Hepatocyte (in vitro differentiated cells): Measurements from ENCODE around the gene ANGPTL8. TPM values are rescaled to one million over a fixed set of nuclear protein-coding genes. Genes with fewer than 3 reads are reported as not detected.

Source experiments
- DNase-seq: peaks from one replicate; pipeline ENCODE4 v3.0.0-alpha.2; 2016; ENCODE audit warnings: low spot score
- H2AFZ ChIP-seq: fragments of 200-600 bp; sonication (generic); 2 replicates; pipeline ENCODE4 v1.6.0; 2016; ENCODE audit warnings: antibody characterized with exemption, mild to moderate bottlenecking
- H3K27ac ChIP-seq: fragments of 200-600 bp; sonication (generic); 2 replicates; pipeline ENCODE4 v1.5.1; 2016; ENCODE audit warnings: mild to moderate bottlenecking
- H3K27me3 ChIP-seq: fragments of 200-600 bp; sonication (generic); 2 replicates; pipeline ENCODE4 v1.6.1; 2016
- H3K36me3 ChIP-seq: fragments of 200-600 bp; sonication (generic); replicated peaks from 2 replicates; pipeline ENCODE4 v1.5.1; 2016; ENCODE audit warnings: low read depth; ENCODE audit not compliant: insufficient read depth
- H3K4me1 ChIP-seq: fragments of 200-600 bp; sonication (generic); 2 replicates; pipeline ENCODE4 v1.5.1; 2016; ENCODE audit warnings: mild to moderate bottlenecking, moderate library complexity; ENCODE audit not compliant: insufficient read depth
- H3K4me2 ChIP-seq: fragments of 200-600 bp; sonication (generic); 2 replicates; pipeline ENCODE4 v1.6.0; 2016
- H3K4me3 ChIP-seq: fragments of 200-600 bp; sonication (generic); 2 replicates; pipeline ENCODE4 v1.5.1; 2016; ENCODE audit warnings: mild to moderate bottlenecking
- H3K79me2 ChIP-seq: fragments of 200-600 bp; sonication (generic); 2 replicates; pipeline ENCODE4 v1.6.0; 2017; ENCODE audit warnings: mild to moderate bottlenecking
- H3K9me2 ChIP-seq: fragments of 200-600 bp; sonication (generic); replicated peaks from 2 replicates; pipeline ENCODE4 v1.6.0; 2017; ENCODE audit warnings: mild to moderate bottlenecking; ENCODE audit not compliant: insufficient read depth
- H3K9me3 ChIP-seq: fragments of 200-600 bp; sonication (generic); 2 replicates; pipeline ENCODE4 v1.5.1; 2016; ENCODE audit warnings: low read depth, mild to moderate bottlenecking
- H4K20me1 ChIP-seq: fragments of 200-600 bp; sonication (generic); 2 replicates; pipeline ENCODE4 v1.6.0; 2016; ENCODE audit warnings: mild to moderate bottlenecking; ENCODE audit not compliant: insufficient read depth, poor library complexity, severe bottlenecking
- EZH2 ChIP-seq: fragments of 200-600 bp; sonication (generic); IDR thresholded peaks from 2 replicates; pipeline ENCODE4 v1.6.1; 2016; ENCODE audit warnings: antibody characterized with exemption, mild to moderate bottlenecking, borderline replicate concordance
- EZH2phosphoT487 ChIP-seq: fragments of 200-600 bp; sonication (generic); IDR thresholded peaks from one replicate; pipeline ENCODE4 v1.6.1; 2018; ENCODE audit warnings: antibody characterized with exemption, mild to moderate bottlenecking, low read depth, moderate library complexity; ENCODE audit not compliant: unreplicated experiment, severe bottlenecking
- WGBS: methylation state at CpG from one replicate; pipeline ENCODE4 v1.1.6; 2016; ENCODE audit warnings: low lambda C conversion rate; ENCODE audit errors: missing lambda C conversion rate; 5-methylcytosine and 5-hydroxymethylcytosine counted together
- polyA plus RNA-seq: library from polyadenylated mRNA; unstranded; fragments of >200 nt; fragmentation: Nextera tagmentation; extraction: Ambion mirVana; gene quantifications from 2 replicates; pipeline ENCODE4 v1.2.1, GENCODE V29; 2016
- total RNA-seq: library from RNA; depleted of rRNA; stranded (reverse); fragments of >200 nt; gene quantifications from 2 replicates; pipeline ENCODE4 v1.2.3, GENCODE V29; 2014
- TF ChIP-seq, protein P1 (sequence below): fragments of 200-600 bp; sonication (generic); IDR thresholded peaks from 2 replicates; pipeline ENCODE4 v1.5.1; 2016; ENCODE audit warnings: antibody characterized with exemption, mild to moderate bottlenecking; ENCODE audit not compliant: poor library complexity

The ANGPTL8 gene
- total and polyA plus RNA-seq, 2 experiments from 2014 or later, result 20.8 to 24.9 TPM

DNA sequence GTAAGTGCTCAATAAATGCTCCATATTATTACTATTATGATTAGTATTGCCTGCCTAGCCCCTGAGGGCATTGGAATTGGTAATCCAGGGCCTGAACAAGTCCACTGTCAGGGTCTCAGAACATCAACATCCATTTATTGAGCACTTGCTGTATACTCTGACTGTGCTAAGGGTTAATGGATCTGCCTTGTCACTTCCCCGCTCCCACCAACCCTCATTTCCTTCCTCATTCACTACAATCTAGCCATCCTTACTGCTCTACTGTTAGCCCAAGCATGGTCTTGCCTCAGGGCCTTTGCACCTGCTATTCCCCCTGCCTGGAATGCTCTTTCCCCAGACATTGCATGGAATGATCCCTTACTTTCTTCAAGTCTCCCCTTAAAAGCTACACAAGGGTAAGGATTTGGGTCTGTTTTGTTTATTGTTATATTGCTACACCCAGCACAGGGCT lies 12.7 kb upstream of the ANGPTL8 start:
- no peak overlapping the region for H3K27ac ChIP-seq
- no peak for DNase-seq
- no peaks in the 10 kb centered on the region for H3K27me3 ChIP-seq
- no peak overlapping the region for H3K4me3 ChIP-seq
- H3K36me3 ChIP-seq, result no peaks in the 10 kb centered on the region
- H3K4me1 ChIP-seq, result no peaks in the 10 kb centered on the region
- H3K9me3 ChIP-seq, result no peaks in the 10 kb centered on the region
- no peak overlapping the region for H3K4me2 ChIP-seq
- H4K20me1 ChIP-seq, result no peaks in the 10 kb centered on the region
- H3K79me2 ChIP-seq, result no peaks in the 10 kb centered on the region
- TF ChIP-seq EZH2phosphoT487 (no peak), EZH2 (no peak)
- TF ChIP-seq, protein P1, sequence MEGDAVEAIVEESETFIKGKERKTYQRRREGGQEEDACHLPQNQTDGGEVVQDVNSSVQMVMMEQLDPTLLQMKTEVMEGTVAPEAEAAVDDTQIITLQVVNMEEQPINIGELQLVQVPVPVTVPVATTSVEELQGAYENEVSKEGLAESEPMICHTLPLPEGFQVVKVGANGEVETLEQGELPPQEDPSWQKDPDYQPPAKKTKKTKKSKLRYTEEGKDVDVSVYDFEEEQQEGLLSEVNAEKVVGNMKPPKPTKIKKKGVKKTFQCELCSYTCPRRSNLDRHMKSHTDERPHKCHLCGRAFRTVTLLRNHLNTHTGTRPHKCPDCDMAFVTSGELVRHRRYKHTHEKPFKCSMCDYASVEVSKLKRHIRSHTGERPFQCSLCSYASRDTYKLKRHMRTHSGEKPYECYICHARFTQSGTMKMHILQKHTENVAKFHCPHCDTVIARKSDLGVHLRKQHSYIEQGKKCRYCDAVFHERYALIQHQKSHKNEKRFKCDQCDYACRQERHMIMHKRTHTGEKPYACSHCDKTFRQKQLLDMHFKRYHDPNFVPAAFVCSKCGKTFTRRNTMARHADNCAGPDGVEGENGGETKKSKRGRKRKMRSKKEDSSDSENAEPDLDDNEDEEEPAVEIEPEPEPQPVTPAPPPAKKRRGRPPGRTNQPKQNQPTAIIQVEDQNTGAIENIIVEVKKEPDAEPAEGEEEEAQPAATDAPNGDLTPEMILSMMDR, result no peak
- no peaks in the 10 kb centered on the region for H3K9me2 ChIP-seq
- H2AFZ ChIP-seq, result no peak overlapping the region
- WGBS, result 100% methylated on average over 1 of the region's 1 CpG

DNA sequence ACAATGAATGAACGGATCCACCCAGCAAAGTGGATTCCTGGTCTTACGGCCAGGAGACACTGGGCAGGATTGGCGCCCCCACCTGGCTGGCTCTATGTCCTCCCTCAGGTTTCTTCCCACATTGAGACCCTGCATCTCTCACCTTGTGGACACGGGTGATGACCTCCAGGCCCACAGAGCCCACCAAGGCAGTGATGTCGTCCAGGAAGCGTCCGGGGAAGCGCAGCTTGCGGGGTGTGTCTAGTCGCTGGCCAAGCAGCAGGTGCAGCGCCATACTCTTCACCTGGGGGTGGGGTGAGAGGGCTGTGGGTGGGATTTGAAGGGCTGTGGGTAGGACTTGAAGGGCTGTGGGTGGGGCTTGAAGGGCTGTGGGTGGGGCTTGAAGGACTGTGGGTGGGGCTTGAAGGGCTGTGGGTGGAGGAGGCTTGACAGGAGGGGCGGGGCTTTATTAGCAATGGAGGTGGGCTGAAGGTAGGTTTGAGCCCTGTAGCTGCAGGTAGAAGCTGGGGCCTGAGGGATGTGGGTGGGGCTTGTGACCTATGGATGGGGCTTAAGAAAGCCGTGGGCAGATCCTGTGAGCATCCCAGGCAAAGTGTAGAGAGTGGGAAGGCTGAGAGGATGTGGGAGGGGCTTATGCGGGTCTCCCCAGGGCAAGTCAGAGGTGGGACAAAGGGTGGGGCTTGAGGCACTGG lies 12.1 kb upstream of the ANGPTL8 start:
- no peak overlapping the region for H3K4me3 ChIP-seq
- no peak for DNase-seq
- H3K36me3 ChIP-seq, result no peaks in the 10 kb centered on the region
- no peaks in the 10 kb centered on the region for H4K20me1 ChIP-seq
- H3K27ac ChIP-seq, result no peak overlapping the region
- TF ChIP-seq EZH2 (no peak), EZH2phosphoT487 (no peak)
- TF ChIP-seq, protein P1, result no peak
- H3K4me1 ChIP-seq, result no peaks in the 10 kb centered on the region
- no peaks in the 10 kb centered on the region for H3K79me2 ChIP-seq
- H3K27me3 ChIP-seq, result no peaks in the 10 kb centered on the region
- no peaks in the 10 kb centered on the region for H3K9me3 ChIP-seq
- H2AFZ ChIP-seq, result no peak overlapping the region
- no peaks in the 10 kb centered on the region for H3K9me2 ChIP-seq
- 88% methylated on average over 14 of the region's 14 CpGs for WGBS
- H3K4me2 ChIP-seq, result no peak overlapping the region

DNA sequence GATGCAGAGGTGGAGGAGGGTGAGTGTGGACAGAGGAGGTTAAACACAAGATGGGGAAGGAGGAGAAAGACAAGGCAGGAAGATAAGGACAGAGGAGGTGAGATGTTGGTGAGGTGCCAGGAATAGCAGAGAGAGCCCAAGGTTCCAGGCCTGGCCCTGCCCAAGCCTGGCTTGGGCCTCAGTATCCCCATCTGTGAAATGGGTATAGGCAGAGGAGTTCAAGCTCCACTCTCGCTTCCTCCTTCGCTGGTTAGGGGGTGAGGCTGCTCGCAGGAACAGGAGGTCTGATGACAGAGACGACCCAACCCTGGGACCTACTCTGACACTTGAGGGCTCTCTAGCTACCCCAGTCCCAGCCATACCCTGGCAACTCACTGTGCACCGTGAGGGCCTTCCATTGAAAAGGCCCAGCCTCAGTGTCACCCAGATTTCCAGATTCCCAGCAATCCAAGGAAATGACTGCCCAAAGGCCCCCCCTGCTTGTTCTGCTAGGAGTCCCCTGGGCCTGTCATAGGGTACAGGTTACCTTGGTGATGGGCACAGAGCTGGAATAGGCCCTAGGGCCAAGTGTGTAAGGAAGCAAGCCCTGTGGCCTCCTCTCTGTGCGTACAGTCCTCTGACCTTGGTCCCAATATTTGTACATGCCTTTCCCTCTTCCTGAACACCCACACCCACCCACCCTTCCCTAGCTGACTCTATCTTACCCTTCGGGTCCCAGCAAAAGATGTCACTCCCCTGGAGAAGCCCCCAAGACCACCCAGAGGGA lies 8.6 kb upstream of the ANGPTL8 start:
- no peaks in the 10 kb centered on the region for H3K4me1 ChIP-seq
- H3K27ac ChIP-seq, result no peak overlapping the region
- no peaks in the 10 kb centered on the region for H3K27me3 ChIP-seq
- 87% methylated on average over 7 of the region's 7 CpGs for WGBS
- H3K36me3 ChIP-seq, result no peaks in the 10 kb centered on the region
- no peaks in the 10 kb centered on the region for H4K20me1 ChIP-seq
- no peaks in the 10 kb centered on the region for H3K9me3 ChIP-seq
- no peak overlapping the region for H2AFZ ChIP-seq
- TF ChIP-seq EZH2, result no peak
- TF ChIP-seq EZH2phosphoT487, result no peak
- TF ChIP-seq, protein P1, result no peak
- H3K4me3 ChIP-seq, result no peak overlapping the region
- no peaks in the 10 kb centered on the region for H3K79me2 ChIP-seq
- no peak overlapping the region for H3K4me2 ChIP-seq
- no peak for DNase-seq
- H3K9me2 ChIP-seq, result no peaks in the 10 kb centered on the region
